Panc1 (cell line): ENCODE data around the gene DVL3. TPM values are rescaled to one million over a fixed set of nuclear protein-coding genes. Genes with fewer than 3 reads are reported as not detected.
"Not testable (repeated sequence)": the region's sequence is repeated elsewhere in the genome, so short reads cannot be mapped to it uniquely, and the experiment has no call there.

Experiments
- ATAC-seq: fragments of 200-7000 bp; cut with Tn5 transposase; 2 replicates; pipeline ENCODE4 v1.9.1; 2020; ENCODE audit warnings: mild to moderate bottlenecking, moderate library complexity
- BruUV-seq: library from RNA; stranded (reverse); fragments of 400-500 nt; replicated peaks from 2 replicates; lab custom pipeline; 2021; lab: Mats Ljungman, UMichigan
- CTCF ChIA-PET: fragments of 300-600 bp; sonication (Branson Sonifier 250); formaldehyde crosslinking; loops from one replicate; lab custom pipeline; 2022; ENCODE audit warnings: antibody characterized with exemption; lab: Charles Lee
- POLR2A ChIA-PET: fragments of 300-600 bp; sonication (Branson Sonifier 250); formaldehyde crosslinking; loops from one replicate; lab custom pipeline; 2022; ENCODE audit warnings: antibody characterized with exemption; lab: Charles Lee
- DNase-seq: peaks from one replicate; pipeline ENCODE4 v3.0.0-alpha.2; 2010; ENCODE audit warnings: low read depth, low spot score
- H3K27ac ChIP-seq: 2 replicates; pipeline ENCODE4 v1.5.1; 2011; ENCODE audit warnings: mild to moderate bottlenecking, low read length, inconsistent platforms
- H3K27me3 ChIP-seq: fragments of 200-500 bp; sonication (Bioruptor generic); 2 replicates; pipeline ENCODE4 v1.6.0; 2014; ENCODE audit warnings: low read length, inconsistent platforms; ENCODE audit not compliant: control insufficient read depth, insufficient read depth
- H3K36me3 ChIP-seq: fragments of 200-500 bp; sonication (Bioruptor generic); 2 replicates; pipeline ENCODE4 v1.5.1; 2014; ENCODE audit warnings: inconsistent platforms, mild to moderate bottlenecking, low read length, moderate library complexity; ENCODE audit not compliant: control insufficient read depth, insufficient read depth
- H3K4me1 ChIP-seq: 2 replicates; pipeline ENCODE4 v1.5.1; 2011; ENCODE audit warnings: inconsistent platforms, mild to moderate bottlenecking, low read length, moderate library complexity; ENCODE audit not compliant: control insufficient read depth, insufficient read depth
- H3K4me3 ChIP-seq, 2 experiments: 2 replicates each; pipeline ENCODE4 v1.5.1; 2011 to 2012; ENCODE audit warnings: low read depth in 2 of 2, low read length in 2 of 2, mild to moderate bottlenecking in 2 of 2, inconsistent platforms in 1 of 2, moderate library complexity in 1 of 2
- H3K9me3 ChIP-seq: fragments of 200-500 bp; sonication (Bioruptor generic); 2 replicates; pipeline ENCODE4 v1.5.1; 2014; ENCODE audit warnings: low read depth, mild to moderate bottlenecking, inconsistent platforms, low read length, moderate library complexity; ENCODE audit not compliant: control insufficient read depth, insufficient read depth
- POLR2AphosphoS5 ChIP-seq: IDR thresholded peaks from 2 replicates; pipeline ENCODE4 v1.6.1; 2012; ENCODE audit warnings: mild to moderate bottlenecking, low read depth, low read length, moderate library complexity
- REST ChIP-seq, 2 experiments: IDR thresholded peaks; 2 replicates each; pipeline ENCODE4 v1.6.1; 2011 to 2012; ENCODE audit warnings: low read depth in 2 of 2, control low read depth in 1 of 2, low read length in 1 of 2, mild to moderate bottlenecking in 1 of 2, moderate library complexity in 1 of 2; ENCODE audit not compliant: insufficient read depth in 1 of 2
- SIN3A ChIP-seq: IDR thresholded peaks from 2 replicates; pipeline ENCODE4 v1.6.1; 2012; ENCODE audit warnings: low read depth, mild to moderate bottlenecking, low read length, moderate library complexity, borderline replicate concordance; ENCODE audit not compliant: insufficient read depth
- TCF7L2 ChIP-seq: IDR thresholded peaks from 2 replicates; pipeline ENCODE4 v1.6.1; 2011; ENCODE audit warnings: mild to moderate bottlenecking, low read depth, low read length, inconsistent platforms
- in situ Hi-C: cut with HindIII; loops from 2 replicates; pipeline ENCODE4 v1.10.0; 2016; ENCODE audit warnings: low sequenced_read_pairs, low pct_unique_long_range_greater_than_20kb
- intact Hi-C: fragments of 100-400 bp; cut with micrococcal nuclease; formaldehyde crosslinking; loops from one replicate; pipeline ENCODE4 v1.10.0; 2022; ENCODE audit not compliant: unreplicated experiment
- total RNA-seq: library from RNA; stranded (reverse); gene quantifications from one replicate; pipeline ENCODE4 v1.2.1, GENCODE V29; 2021; ENCODE audit not compliant: unreplicated experiment
- TF ChIP-seq, protein P1 (sequence below): fragments of 450-650 bp; IDR thresholded peaks from 2 replicates; pipeline ENCODE4 v1.5.1; 2017; ENCODE audit warnings: mild to moderate bottlenecking

Gene DVL3
- total RNA-seq, 1 experiment from 2014 or later: 97.2 TPM

GRCh38 chr3:184162571-184163070 lies 7.4 kb downstream of the DVL3 start:
- CTCF ChIA-PET, H3K4me3 ChIP-seq: not testable (repeated sequence)

GRCh38 chr3:184164648-184165330 lies 9.6 kb downstream of the DVL3 start:
- CTCF ChIA-PET: no interaction called here
- no TSS peak for BruUV-seq
- TF ChIP-seq POLR2AphosphoS5: no peak
- Histone ChIP-seq H3K4me1 (no peaks in the 10 kb centered on the region), H3K36me3 (peaks cover 14% of the 10 kb centered on the region), H3K27ac (no peak overlapping the region), H3K4me3 (no peak overlapping the region), H3K9me3 (no peaks in the 10 kb centered on the region), H3K27me3 (no peaks in the 10 kb centered on the region)
- intact Hi-C loops: no loop called here
- no peak for ATAC-seq
- POLR2A ChIA-PET: no interaction called here
- DNase-seq: no peak
- in situ Hi-C loops: no loop called here

More at GRCh38 chr3:184162571-184163070, 7.4 kb downstream of the DVL3 start:
- H3K36me3 ChIP-seq: peaks cover 14% of the 10 kb centered on the region
- H3K27me3 ChIP-seq, ATAC-seq, in situ Hi-C loops, DNase-seq, H3K9me3 ChIP-seq, H3K27ac ChIP-seq, H3K4me1 ChIP-seq, BruUV-seq, intact Hi-C loops: not testable (repeated sequence)
- POLR2A ChIA-PET: interaction anchor here (0.6 kb wide), 3 partner anchors 12 to 250 kb away, joined by 6 to 9 read pairs (median 6); no protein-coding TSS in a partner anchor

GRCh38 chr3:184165543-184165942 lies 10.4 kb downstream of the DVL3 start:
- ChIA-PET CTCF (no interaction called here), POLR2A (interaction anchor here (0.6 kb wide), 1 partner anchor 52 kb away, joined by 5 read pairs; no protein-coding TSS in a partner anchor)
- Histone ChIP-seq H3K4me1 (no peaks in the 10 kb centered on the region), H3K9me3 (no peaks in the 10 kb centered on the region), H3K36me3 (peaks cover 14% of the 10 kb centered on the region), H3K27me3 (no peaks in the 10 kb centered on the region), H3K4me3 (no peak overlapping the region), H3K27ac (no peak overlapping the region)
- no TSS peak for BruUV-seq
- DNase-seq (no peak), ATAC-seq (no peak)
- in situ Hi-C loops (no loop called here), intact Hi-C loops (no loop called here)
- no peak for TF ChIP-seq SIN3A
- TF ChIP-seq, protein P1, sequence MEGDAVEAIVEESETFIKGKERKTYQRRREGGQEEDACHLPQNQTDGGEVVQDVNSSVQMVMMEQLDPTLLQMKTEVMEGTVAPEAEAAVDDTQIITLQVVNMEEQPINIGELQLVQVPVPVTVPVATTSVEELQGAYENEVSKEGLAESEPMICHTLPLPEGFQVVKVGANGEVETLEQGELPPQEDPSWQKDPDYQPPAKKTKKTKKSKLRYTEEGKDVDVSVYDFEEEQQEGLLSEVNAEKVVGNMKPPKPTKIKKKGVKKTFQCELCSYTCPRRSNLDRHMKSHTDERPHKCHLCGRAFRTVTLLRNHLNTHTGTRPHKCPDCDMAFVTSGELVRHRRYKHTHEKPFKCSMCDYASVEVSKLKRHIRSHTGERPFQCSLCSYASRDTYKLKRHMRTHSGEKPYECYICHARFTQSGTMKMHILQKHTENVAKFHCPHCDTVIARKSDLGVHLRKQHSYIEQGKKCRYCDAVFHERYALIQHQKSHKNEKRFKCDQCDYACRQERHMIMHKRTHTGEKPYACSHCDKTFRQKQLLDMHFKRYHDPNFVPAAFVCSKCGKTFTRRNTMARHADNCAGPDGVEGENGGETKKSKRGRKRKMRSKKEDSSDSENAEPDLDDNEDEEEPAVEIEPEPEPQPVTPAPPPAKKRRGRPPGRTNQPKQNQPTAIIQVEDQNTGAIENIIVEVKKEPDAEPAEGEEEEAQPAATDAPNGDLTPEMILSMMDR: no peak
- TF ChIP-seq TCF7L2: no peak
- TF ChIP-seq REST (IDR thresholded peaks at IDR 0.05; ENCODE audit: insufficient read depth in 1 of 2, low read depth in 2 of 2, low read length in 1 of 2): no peak
- TF ChIP-seq POLR2AphosphoS5: no peak
